Heart left ventricle (tissue), 13 donors: ENCODE data around the gene TMED5.

Experiments
- POLR2A ChIP-seq, 2 donors: fragments of 450-650 bp; IDR thresholded peaks; one replicate each; pipeline ENCODE4 v1.6.1; 2017; ENCODE audit warnings: antibody characterized with exemption in 2 of 2, mild to moderate bottlenecking in 2 of 2, moderate library complexity in 2 of 2
- TF ChIP-seq, protein P1 (sequence below), 12 donors: fragments of 200-600 bp; sonication (generic) in 4 of 12; IDR thresholded peaks; one replicate each; pipeline versions ENCODE4 v1.5.0 to v1.8.0; 2018 to 2022; ENCODE audit warnings: antibody characterized with exemption in 12 of 12, mild to moderate bottlenecking in 5 of 12
- donor health status: ischemic (EF 13 %, LVEDD 7.1; RV severe dilation, severe dysfunction).
- donor health status: DM: no; HTN: yes; CAD: no.
- donor health status: DM: no; HTN: no; CAD: no.
- donor health status: ischemic (EF 25% LVEDD 6.9; RV normal size, moderate dysfunction).
- donor health status: ischemic (EF 25% LVEDD 5.7; RV mildly dilated, moderate dysfunction).
- donor health status: ischemic (EF 35%, LVEDD 5.7; RV mildly dilated, moderate dysfunction).
- donor health status: nonischemic (EF 11% LVEDD 7.7; RV severe dilation, severe dysfunction).
- donor health status: DM: yes; HTN: yes; CAD: no.
- donor health status: PGD.
- donor health status: ischemic (EF 29% LVEDD 5.4; RV normal size, mild dysfunction).
- donor health status: nonischemic (EF 23%, LVEDD 6.1; RV moderate dilation, normal function).

DNA sequence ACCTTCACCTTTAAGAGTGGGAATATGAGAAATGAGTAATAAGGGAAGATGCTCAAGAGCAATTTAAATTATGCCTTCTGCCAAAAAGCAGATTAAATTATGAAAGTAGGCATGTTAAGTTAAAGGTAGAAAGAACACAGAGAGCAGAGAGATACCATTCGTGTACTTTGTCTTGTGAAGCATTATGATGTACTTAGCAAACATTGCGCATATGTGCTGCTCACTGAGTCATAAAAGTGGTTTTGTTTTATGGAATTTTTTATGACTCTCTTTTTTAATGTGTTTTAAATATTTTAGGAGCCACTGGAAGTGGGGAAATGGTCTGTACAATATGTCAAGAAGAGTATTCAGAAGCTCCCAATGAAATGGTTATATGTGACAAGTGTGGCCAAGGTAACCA is 65.8 kb downstream of the TMED5 start:
- TF ChIP-seq, protein P1, sequence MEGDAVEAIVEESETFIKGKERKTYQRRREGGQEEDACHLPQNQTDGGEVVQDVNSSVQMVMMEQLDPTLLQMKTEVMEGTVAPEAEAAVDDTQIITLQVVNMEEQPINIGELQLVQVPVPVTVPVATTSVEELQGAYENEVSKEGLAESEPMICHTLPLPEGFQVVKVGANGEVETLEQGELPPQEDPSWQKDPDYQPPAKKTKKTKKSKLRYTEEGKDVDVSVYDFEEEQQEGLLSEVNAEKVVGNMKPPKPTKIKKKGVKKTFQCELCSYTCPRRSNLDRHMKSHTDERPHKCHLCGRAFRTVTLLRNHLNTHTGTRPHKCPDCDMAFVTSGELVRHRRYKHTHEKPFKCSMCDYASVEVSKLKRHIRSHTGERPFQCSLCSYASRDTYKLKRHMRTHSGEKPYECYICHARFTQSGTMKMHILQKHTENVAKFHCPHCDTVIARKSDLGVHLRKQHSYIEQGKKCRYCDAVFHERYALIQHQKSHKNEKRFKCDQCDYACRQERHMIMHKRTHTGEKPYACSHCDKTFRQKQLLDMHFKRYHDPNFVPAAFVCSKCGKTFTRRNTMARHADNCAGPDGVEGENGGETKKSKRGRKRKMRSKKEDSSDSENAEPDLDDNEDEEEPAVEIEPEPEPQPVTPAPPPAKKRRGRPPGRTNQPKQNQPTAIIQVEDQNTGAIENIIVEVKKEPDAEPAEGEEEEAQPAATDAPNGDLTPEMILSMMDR (IDR thresholded peaks at IDR 0.05): no peak
- TF ChIP-seq POLR2A (IDR thresholded peaks at IDR 0.05): no peak
